ENCODE data around the gene TNIK. TPM values are rescaled to one million over a fixed set of nuclear protein-coding genes. Genes with fewer than 3 reads are reported as not detected.
A peak's percentile ranks its signal among the peaks of the same experiment; 100 is the strongest.

TNIK gene
- total and polyA plus RNA-seq, 2 experiments from 2014 or later: 14.6 to 34.3 TPM

DNA sequence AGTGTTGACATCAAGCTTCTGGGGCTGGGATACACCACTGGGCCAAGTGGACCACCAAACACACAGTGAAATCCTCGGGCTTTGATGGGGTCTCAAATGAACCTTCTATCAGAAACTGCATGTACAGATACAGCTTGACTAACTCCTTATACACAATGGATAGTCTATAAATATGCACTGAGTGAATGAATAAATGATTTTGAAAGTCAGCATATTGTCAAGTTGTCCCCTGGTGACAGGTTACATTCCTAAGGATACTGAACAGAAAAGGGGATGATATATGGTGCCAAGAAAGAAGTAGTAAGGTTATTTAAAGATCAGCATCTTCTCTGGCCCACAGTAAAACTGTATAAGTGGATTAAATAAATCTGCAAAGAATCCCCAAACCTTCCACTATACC lies 274.2 kb downstream of the TNIK start:
- ATAC-seq (no peak), DNase-seq (ENCODE audit: low spot score) (no peak)
- Histone ChIP-seq H3K9me2 (ENCODE audit: insufficient read depth) (no peaks in the 10 kb centered on the region), H3K4me1 (ENCODE audit: insufficient read depth) (peaks cover 16% of the 10 kb centered on the region), H4K20me1 (replicated peaks; ENCODE audit: insufficient read depth) (no peaks in the 10 kb centered on the region), H3K36me3 (ENCODE audit: insufficient read depth) (no peaks in the 10 kb centered on the region), H3K27me3 (ENCODE audit: insufficient read depth) (no peaks in the 10 kb centered on the region), H3K4me3 (no peak overlapping the region), H3F3A (replicated peaks; ENCODE audit: low read depth) (no peaks in the 10 kb centered on the region), H3K4me2 (no peak overlapping the region), H2AFZ (no peak overlapping the region), H3K79me2 (replicated peaks; ENCODE audit: insufficient read depth) (no peaks in the 10 kb centered on the region; the same call in 1 of the 2 replicates), H3K27ac (ENCODE audit: low read depth) (no peak overlapping the region)
- Mint-ChIP-seq H3K36me3 (ENCODE audit: low read depth) (peaks cover 6% of the 10 kb centered on the region; the same call in 1 of the 3 replicates), H3K9me3 (no peaks in the 10 kb centered on the region), H3K4me3 (no peak overlapping the region), H3K27ac (0 out of 2 replicates have a peak overlapping the region, but pooled peaks have one; percentile 24), H3K4me1 (peaks cover 19% of the 10 kb centered on the region), H3K27me3 (ENCODE audit: insufficient read depth, low read depth, poor library complexity) (no peaks in the 10 kb centered on the region)
- TF ChIP-seq ETS1 (IDR thresholded peaks at IDR 0.05): no peak
- TF ChIP-seq CTCF (conservative IDR thresholded peaks at IDR 0.05; ENCODE audit: low read depth in 2 of 2): no peak
- no peak for TF ChIP-seq EZH2 (IDR thresholded peaks at IDR 0.05; ENCODE audit: low read depth, unreplicated experiment)
- no peak for TF ChIP-seq EZH2phosphoT487 (IDR thresholded peaks at IDR 0.05; ENCODE audit: unreplicated experiment)
- no peak for TF ChIP-seq NANOG (IDR thresholded peaks at IDR 0.05; ENCODE audit: borderline replicate concordance)
- no peak for TF ChIP-seq STAT1 (IDR thresholded peaks at IDR 0.05; ENCODE audit: unreplicated experiment)
- TF ChIP-seq, protein P1, sequence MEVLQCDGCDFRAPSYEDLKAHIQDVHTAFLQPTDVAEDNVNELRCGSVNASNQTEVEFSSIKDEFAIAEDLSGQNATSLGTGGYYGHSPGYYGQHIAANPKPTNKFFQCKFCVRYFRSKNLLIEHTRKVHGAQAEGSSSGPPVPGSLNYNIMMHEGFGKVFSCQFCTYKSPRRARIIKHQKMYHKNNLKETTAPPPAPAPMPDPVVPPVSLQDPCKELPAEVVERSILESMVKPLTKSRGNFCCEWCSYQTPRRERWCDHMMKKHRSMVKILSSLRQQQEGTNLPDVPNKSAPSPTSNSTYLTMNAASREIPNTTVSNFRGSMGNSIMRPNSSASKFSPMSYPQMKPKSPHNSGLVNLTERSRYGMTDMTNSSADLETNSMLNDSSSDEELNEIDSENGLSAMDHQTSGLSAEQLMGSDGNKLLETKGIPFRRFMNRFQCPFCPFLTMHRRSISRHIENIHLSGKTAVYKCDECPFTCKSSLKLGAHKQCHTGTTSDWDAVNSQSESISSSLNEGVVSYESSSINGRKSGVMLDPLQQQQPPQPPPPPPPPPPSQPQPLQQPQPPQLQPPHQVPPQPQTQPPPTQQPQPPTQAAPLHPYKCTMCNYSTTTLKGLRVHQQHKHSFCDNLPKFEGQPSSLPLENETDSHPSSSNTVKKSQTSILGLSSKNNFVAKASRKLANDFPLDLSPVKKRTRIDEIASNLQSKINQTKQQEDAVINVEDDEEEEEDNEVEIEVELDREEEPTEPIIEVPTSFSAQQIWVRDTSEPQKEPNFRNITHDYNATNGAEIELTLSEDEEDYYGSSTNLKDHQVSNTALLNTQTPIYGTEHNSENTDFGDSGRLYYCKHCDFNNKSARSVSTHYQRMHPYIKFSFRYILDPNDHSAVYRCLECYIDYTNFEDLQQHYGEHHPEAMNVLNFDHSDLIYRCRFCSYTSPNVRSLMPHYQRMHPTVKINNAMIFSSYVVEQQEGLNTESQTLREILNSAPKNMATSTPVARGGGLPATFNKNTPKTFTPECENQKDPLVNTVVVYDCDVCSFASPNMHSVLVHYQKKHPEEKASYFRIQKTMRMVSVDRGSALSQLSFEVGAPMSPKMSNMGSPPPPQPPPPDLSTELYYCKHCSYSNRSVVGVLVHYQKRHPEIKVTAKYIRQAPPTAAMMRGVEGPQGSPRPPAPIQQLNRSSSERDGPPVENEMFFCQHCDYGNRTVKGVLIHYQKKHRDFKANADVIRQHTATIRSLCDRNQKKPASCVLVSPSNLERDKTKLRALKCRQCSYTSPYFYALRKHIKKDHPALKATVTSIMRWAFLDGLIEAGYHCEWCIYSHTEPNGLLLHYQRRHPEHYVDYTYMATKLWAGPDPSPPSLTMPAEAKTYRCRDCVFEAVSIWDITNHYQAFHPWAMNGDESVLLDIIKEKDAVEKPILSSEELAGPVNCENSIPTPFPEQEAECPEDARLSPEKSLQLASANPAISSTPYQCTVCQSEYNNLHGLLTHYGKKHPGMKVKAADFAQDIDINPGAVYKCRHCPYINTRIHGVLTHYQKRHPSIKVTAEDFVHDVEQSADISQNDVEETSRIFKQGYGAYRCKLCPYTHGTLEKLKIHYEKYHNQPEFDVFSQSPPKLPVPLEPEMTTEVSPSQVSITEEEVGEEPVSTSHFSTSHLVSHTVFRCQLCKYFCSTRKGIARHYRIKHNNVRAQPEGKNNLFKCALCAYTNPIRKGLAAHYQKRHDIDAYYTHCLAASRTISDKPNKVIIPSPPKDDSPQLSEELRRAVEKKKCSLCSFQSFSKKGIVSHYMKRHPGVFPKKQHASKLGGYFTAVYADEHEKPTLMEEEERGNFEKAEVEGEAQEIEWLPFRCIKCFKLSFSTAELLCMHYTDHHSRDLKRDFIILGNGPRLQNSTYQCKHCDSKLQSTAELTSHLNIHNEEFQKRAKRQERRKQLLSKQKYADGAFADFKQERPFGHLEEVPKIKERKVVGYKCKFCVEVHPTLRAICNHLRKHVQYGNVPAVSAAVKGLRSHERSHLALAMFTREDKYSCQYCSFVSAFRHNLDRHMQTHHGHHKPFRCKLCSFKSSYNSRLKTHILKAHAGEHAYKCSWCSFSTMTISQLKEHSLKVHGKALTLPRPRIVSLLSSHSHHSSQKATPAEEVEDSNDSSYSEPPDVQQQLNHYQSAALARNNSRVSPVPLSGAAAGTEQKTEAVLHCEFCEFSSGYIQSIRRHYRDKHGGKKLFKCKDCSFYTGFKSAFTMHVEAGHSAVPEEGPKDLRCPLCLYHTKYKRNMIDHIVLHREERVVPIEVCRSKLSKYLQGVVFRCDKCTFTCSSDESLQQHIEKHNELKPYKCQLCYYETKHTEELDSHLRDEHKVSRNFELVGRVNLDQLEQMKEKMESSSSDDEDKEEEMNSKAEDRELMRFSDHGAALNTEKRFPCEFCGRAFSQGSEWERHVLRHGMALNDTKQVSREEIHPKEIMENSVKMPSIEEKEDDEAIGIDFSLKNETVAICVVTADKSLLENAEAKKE (CRISPR knock-in tag; IDR thresholded peaks at IDR 0.05): no peak
- TF ChIP-seq ZNF331 (CRISPR knock-in tag; IDR thresholded peaks at IDR 0.05; ENCODE audit: low read depth): no peak
